ENCODE results near the gene CAPS2.

GRCh38 chr12:75308279-75308678 lies 21.8 kb downstream of the CAPS2 start:
- TF ChIP-seq POLR2A (IDR thresholded peaks at IDR 0.05; ENCODE audit: low read depth, low read length) (no peak), POLR2AphosphoS5 (IDR thresholded peaks at IDR 0.05; ENCODE audit: low read depth, low read length) (no peak)
